KOPT-K1 (cell line): ENCODE results near the gene PLXNB3.
A peak's percentile ranks its signal among the peaks of the same experiment; 100 is the strongest.
"Not testable (repeated sequence)": the region's sequence is repeated elsewhere in the genome, so short reads cannot be mapped to it uniquely, and the experiment has no call there.

Experiments used
- H3K27ac ChIP-seq: fragments of 200-600 bp; sonication (generic); 2 replicates; pipeline ENCODE4 v1.5.1; 2016; ENCODE audit warnings: antibody characterized with exemption, mild to moderate bottlenecking, low read depth, low read length; ENCODE audit not compliant: poor library complexity, severe bottlenecking
- H3K36me3 ChIP-seq: fragments of 200-600 bp; sonication (generic); 2 replicates; pipeline ENCODE4 v1.5.1; 2017; ENCODE audit warnings: antibody characterized with exemption, mild to moderate bottlenecking, low read length, moderate library complexity; ENCODE audit not compliant: insufficient read depth
- H3K9me3 ChIP-seq: fragments of 200-600 bp; sonication (generic); 2 replicates; pipeline ENCODE4 v1.5.1; 2017; ENCODE audit warnings: antibody characterized with exemption, low read length, mild to moderate bottlenecking; ENCODE audit not compliant: insufficient read depth, poor library complexity, severe bottlenecking

PLXNB3 gene

DNA sequence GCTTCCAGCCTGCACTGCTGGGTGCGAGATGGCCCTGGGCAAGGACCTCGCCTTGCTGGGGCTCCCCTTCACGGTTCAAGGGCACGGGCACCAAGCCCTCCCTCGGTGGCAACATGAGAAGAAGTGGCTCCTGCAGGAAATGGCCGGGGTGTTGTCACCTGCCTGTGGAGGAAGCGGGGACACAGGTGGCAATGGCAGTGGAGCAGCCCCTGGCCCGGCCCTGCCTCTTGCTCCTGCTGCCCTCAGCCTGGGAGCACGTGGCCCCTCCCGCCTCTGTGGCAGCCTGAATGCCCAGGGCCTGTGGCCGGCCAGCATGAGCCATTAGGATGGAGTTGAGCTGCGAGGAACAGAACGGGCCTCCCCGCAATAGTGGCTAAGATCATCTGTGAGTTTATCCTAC lies 22.6 kb upstream of the PLXNB3 start:
- Histone ChIP-seq H3K27ac (peak overlapping the region; percentile 87), H3K36me3 (no peaks in the 10 kb centered on the region; the same call in 1 of the 2 replicates), H3K9me3 (no peaks in the 10 kb centered on the region)

DNA sequence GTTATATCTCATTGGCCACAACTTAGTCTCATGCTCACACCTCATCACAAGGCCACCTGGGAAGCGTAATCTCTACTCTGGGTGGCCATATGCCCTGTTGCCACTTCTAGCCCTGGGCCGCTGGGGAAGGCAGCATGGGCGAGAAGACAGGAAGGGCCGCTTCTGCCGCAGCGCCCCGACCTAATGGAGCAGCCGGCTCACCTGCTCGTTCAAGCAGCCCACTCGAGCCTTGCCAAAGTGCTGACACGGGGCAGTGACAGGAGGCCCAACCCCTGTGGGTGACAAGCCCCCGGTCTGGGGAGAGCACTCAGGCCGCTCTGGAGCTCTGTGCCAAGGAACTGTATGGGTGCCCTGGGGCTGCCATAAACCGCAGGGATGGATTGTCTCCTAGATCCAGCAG lies 21.9 kb upstream of the PLXNB3 start:
- not testable (repeated sequence) for H3K27ac ChIP-seq, H3K9me3 ChIP-seq, H3K36me3 ChIP-seq

DNA sequence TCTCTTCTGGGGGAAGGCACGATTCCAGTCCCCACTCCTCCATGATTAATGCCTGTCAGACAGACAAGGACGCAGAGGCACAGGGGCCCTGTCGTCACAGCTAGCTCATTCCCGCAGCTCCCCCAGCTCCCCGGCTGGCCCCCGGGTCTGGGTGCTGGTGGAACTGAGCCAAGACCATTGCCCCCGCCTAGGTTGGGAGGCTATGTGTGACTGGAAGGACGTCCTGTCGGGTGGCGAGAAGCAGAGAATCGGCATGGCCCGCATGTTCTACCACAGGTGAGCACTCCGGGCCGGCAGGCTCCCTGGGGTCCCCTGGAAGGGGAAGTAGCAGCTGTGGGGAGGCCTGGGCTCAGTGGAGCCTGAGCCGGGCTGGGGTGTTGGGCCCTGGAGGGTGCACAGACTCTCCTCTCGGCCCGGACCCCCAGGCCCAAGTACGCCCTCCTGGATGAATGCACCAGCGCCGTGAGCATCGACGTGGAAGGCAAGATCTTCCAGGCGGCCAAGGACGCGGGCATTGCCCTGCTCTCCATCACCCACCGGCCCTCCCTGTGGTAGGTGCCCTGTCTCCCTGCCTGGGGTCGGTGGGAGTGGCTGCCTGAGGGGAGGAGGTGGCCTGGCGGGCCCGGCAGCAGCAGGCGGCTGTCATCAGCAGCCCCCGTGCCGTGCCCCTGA lies 21.1 kb upstream of the PLXNB3 start:
- H3K27ac ChIP-seq, H3K9me3 ChIP-seq: not testable (repeated sequence)

DNA sequence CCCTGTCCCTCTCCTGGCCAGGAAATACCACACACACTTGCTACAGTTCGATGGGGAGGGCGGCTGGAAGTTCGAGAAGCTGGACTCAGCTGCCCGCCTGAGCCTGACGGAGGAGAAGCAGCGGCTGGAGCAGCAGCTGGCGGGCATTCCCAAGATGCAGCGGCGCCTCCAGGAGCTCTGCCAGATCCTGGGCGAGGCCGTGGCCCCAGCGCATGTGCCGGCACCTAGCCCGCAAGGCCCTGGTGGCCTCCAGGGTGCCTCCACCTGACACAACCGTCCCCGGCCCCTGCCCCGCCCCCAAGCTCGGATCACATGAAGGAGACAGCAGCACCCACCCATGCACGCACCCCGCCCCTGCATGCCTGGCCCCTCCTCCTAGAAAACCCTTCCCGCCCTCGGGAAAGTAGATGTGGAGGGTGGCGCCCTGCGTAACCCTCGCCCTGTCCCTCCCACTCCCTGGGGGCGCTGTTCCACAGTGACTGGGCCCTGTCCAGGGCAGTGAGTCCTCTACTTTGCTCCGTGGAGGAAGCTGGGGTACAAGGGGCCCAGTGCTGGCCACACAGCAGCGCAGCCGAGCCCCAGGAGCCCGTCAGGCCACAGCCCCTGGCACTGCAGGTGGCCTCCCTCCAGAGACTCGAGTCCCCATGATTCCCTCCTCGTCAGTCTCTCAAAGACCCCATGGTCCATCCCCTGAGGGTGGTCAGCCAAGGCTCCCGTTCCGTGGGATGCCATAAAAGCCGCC lies 20.4 kb upstream of the PLXNB3 start:
- H3K27ac ChIP-seq, H3K9me3 ChIP-seq: not testable (repeated sequence)

More for the DNA sequence above, 21.1 kb upstream of the PLXNB3 start:
- not testable (repeated sequence) for H3K36me3 ChIP-seq

DNA sequence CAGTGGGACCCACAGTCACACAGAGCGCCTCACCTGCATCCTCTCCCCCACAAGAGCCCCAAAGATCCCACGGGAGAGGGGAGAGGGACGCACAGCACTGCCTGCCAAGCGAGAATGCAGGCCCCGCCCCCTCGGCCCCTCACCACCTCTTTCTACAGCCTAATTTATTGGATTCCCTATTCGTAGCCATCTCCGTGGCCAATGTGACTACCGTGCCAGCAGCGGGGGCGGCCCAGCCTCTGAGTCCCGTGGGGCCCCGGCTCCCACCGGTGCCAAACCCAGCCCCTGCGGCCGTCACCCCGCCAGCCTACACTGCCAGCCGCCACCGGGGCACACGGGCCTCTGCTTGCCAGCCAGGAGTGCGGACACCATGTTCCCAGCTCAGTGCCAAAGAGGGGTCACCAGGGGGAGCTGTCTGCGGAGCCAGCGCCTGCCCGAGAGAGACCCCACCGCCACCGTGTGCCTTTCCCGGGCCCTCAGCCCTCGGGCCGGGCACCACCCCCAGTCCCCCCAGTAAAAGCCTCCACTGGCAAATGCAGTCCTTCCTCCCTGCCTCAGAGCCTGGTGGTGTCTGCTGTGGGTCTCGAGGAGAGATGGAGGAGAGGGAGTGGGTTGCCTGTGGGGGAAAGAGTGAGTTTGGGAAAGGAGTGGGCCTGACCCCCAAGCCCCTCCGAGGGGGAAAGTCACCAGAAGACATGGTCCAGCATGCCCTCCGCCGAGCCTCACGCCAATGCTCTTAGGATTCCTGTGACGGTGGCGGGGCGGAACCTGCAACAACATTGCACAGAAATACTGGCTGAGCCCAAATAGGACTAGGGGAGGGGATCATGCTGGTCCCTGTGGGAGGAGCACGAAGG lies 19.6 kb upstream of the PLXNB3 start:
- Histone ChIP-seq H3K9me3 (no peaks in the 10 kb centered on the region), H3K36me3 (no peaks in the 10 kb centered on the region)

More for the DNA sequence above, 20.4 kb upstream of the PLXNB3 start:
- H3K36me3 ChIP-seq = not testable (repeated sequence)

GRCh38 chrX:153745067-153745433 lies 19.0 kb upstream of the PLXNB3 start:
- H3K9me3 ChIP-seq, H3K36me3 ChIP-seq, H3K27ac ChIP-seq: not testable (repeated sequence)

More for the DNA sequence above, 19.6 kb upstream of the PLXNB3 start:
- no peak overlapping the region for H3K27ac ChIP-seq

GRCh38 chrX:153746359-153746758 lies 17.7 kb upstream of the PLXNB3 start:
- no peak overlapping the region for H3K27ac ChIP-seq
- no peaks in the 10 kb centered on the region for H3K9me3 ChIP-seq
- H3K36me3 ChIP-seq = no peaks in the 10 kb centered on the region

DNA sequence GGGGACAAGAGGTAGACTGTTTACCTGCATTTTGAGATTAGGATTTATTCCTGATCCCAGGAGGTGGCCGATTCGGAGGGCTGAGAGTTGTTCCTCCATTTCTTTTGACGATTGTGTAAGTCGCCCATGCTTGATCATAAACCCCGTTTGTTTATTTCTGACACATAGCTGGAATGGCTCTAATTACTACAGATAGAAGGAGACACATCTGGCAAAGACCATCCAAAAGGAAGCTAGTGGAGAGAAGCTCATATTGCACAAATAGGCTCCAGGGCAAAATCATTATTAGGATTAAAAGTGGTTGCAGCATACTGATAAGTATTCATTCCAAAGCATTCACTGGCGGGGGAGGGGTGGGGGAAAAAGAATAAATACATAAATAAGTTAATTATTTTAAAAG lies 17.1 kb upstream of the PLXNB3 start:
- not testable (repeated sequence) for H3K36me3 ChIP-seq, H3K27ac ChIP-seq, H3K9me3 ChIP-seq

- not testable (repeated sequence) for H3K27ac ChIP-seq, H3K36me3 ChIP-seq, H3K9me3 ChIP-seq
Observed at GRCh38 chrX:153749017-153749416, 15.0 kb upstream of the PLXNB3 start.

- H3K27ac ChIP-seq = no peak overlapping the region
- no peaks in the 10 kb centered on the region for H3K9me3 ChIP-seq
- no peaks in the 10 kb centered on the region for H3K36me3 ChIP-seq
Observed at GRCh38 chrX:153750127-153750774, 13.8 kb upstream of the PLXNB3 start.

DNA sequence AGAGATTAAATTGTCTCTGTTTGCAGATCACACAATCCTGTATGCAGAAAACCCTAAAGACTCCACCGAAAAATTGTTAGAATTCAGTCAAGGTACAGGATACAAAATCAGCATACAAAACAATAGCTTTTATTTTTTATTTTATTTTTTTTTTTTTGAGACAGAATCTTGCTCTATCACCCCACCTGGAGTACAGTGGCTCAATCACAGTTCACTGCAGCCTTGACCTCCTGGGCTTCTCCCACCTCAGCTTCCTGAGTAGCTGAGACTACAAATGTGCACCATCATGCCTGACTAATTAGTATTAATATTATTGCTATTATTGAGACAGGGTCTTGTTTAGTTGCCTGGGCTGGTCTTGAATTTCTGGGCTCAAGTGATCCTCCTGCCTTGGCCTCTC lies 8.9 kb upstream of the PLXNB3 start:
- no peaks in the 10 kb centered on the region for H3K9me3 ChIP-seq

GRCh38 chrX:153761863-153762262 lies 2.2 kb upstream of the PLXNB3 start:
- Histone ChIP-seq H3K27ac (no peak overlapping the region), H3K9me3 (no peaks in the 10 kb centered on the region), H3K36me3 (no peaks in the 10 kb centered on the region)

More for the DNA sequence above, 8.9 kb upstream of the PLXNB3 start:
- Histone ChIP-seq H3K36me3 (no peaks in the 10 kb centered on the region), H3K27ac (no peak overlapping the region)

- Histone ChIP-seq H3K27ac (no peak overlapping the region), H3K36me3 (no peaks in the 10 kb centered on the region), H3K9me3 (no peaks in the 10 kb centered on the region)
Observed at GRCh38 chrX:153762626-153763173, 1.3 kb upstream of the PLXNB3 start.

DNA sequence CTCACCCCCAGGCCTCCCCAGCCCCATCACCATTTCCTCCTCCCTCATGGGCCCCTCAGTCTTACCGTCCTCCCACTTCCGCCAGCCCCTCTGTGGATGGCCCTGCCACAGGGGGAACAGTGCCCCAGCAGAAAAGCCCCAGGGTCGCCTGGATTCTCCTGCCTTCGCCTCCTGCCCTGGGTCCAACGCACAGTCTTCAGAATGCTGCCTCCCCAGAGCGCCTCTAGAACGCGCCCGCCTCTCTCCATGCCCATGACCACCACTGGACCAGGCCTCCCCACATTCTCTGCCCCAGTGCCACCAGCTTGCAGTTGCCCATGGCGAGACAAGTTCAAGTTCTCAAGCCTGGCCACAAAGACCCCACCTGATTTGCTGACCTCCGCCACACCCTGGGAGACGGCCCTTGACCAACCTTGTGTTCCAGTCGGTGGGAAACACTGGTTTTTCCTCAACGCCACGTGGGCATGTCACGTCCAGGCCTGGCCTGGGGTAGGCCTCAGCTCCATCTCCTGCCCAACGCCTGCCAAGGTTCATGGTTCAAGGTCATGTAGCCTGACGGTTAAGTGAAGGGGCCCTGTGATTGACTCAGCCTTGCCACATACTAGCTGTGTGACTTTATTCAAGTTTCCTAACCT lies 634 bp upstream of the PLXNB3 start:
- no peaks in the 10 kb centered on the region for H3K9me3 ChIP-seq
- no peaks in the 10 kb centered on the region for H3K36me3 ChIP-seq
- H3K27ac ChIP-seq = no peak overlapping the region
